Umbilical cord (tissue), 2 donors: ENCODE results near the gene BCR. TPM values are rescaled to one million over a fixed set of nuclear protein-coding genes. Genes with fewer than 3 reads are reported as not detected.
"Not testable (repeated sequence)": the region's sequence is repeated elsewhere in the genome, so short reads cannot be mapped to it uniquely, and the experiment has no call there.

Source experiments
- DNase-seq: peaks from one replicate; pipeline ENCODE4 v3.0.0-alpha.2; 2015; ENCODE audit warnings: low spot score
- total RNA-seq: library from RNA; depleted of rRNA; stranded (reverse); fragments of >200 nt; gene quantifications from one replicate; pipeline ENCODE4 v1.2.3, GENCODE V29; 2014; ENCODE audit warnings: low replicate concordance; ENCODE audit not compliant: insufficient read depth

BCR gene
- total RNA-seq, 1 donor from 2014 or later: 27.0 TPM

GRCh38 chr22:23287136-23288095 is 107.1 kb downstream of the BCR start:
- no peak for DNase-seq

- no peak for DNase-seq
Observed at GRCh38 chr22:23288301-23289129, 108.2 kb downstream of the BCR start.

- DNase-seq: no peak
Observed at GRCh38 chr22:23289130-23289503, 108.8 kb downstream of the BCR start.

- DNase-seq: peak; percentile 23
Observed at GRCh38 chr22:23289851-23290724, 109.8 kb downstream of the BCR start.

GRCh38 chr22:23291806-23292452 is 111.6 kb downstream of the BCR start:
- no peak for DNase-seq

- no peak for DNase-seq
Observed at GRCh38 chr22:23292453-23293350, 112.4 kb downstream of the BCR start.

GRCh38 chr22:23293720-23294119 is 113.4 kb downstream of the BCR start:
- DNase-seq: no peak

- no peak for DNase-seq
Observed at GRCh38 chr22:23294221-23294620, 113.9 kb downstream of the BCR start.

- DNase-seq: no peak
Observed at GRCh38 chr22:23300476-23300875, 120.2 kb downstream of the BCR start.

GRCh38 chr22:23301591-23301990 is 121.3 kb downstream of the BCR start:
- no peak for DNase-seq

- DNase-seq: no peak
Observed at GRCh38 chr22:23302171-23303002, 122.1 kb downstream of the BCR start.

GRCh38 chr22:23305321-23305910 is 125.1 kb downstream of the BCR start:
- no peak for DNase-seq

- DNase-seq: peak; percentile 59
Observed at GRCh38 chr22:23305922-23306374, 125.6 kb downstream of the BCR start.

- no peak for DNase-seq
Observed at GRCh38 chr22:23306438-23306921, 126.2 kb downstream of the BCR start.

- no peak for DNase-seq
Observed at GRCh38 chr22:23306926-23307325, 126.6 kb downstream of the BCR start.

GRCh38 chr22:23307511-23307910 is 127.2 kb downstream of the BCR start:
- DNase-seq: not testable (repeated sequence)

- not testable (repeated sequence) for DNase-seq
Observed at GRCh38 chr22:23309261-23309660, 129.0 kb downstream of the BCR start.

- DNase-seq: not testable (repeated sequence)
Observed at GRCh38 chr22:23310443-23311097, 130.3 kb downstream of the BCR start.
